Panc1 (cell line): ENCODE data around the gene A2ML1.

Experiments used
- CTCF ChIP-seq: fragments of 450-650 bp; IDR thresholded peaks from 2 replicates; pipeline ENCODE4 v1.5.1; 2017; ENCODE audit warnings: mild to moderate bottlenecking
- POLR2AphosphoS5 ChIP-seq: IDR thresholded peaks from 2 replicates; pipeline ENCODE4 v1.6.1; 2012; ENCODE audit warnings: mild to moderate bottlenecking, low read depth, low read length, moderate library complexity
- SIN3A ChIP-seq: IDR thresholded peaks from 2 replicates; pipeline ENCODE4 v1.6.1; 2012; ENCODE audit warnings: low read depth, mild to moderate bottlenecking, low read length, moderate library complexity, borderline replicate concordance; ENCODE audit not compliant: insufficient read depth
- TCF7L2 ChIP-seq: IDR thresholded peaks from 2 replicates; pipeline ENCODE4 v1.6.1; 2011; ENCODE audit warnings: mild to moderate bottlenecking, low read depth, low read length, inconsistent platforms
- TF ChIP-seq, protein P1 (sequence below), 2 experiments: IDR thresholded peaks; 2 replicates each; pipeline ENCODE4 v1.6.1; 2011 to 2012; ENCODE audit warnings: low read depth in 2 of 2, control low read depth in 1 of 2, low read length in 1 of 2, mild to moderate bottlenecking in 1 of 2, moderate library complexity in 1 of 2; ENCODE audit not compliant: insufficient read depth in 1 of 2

- TF ChIP-seq CTCF: no peak
- TF ChIP-seq POLR2AphosphoS5: no peak
- no peak for TF ChIP-seq TCF7L2
- TF ChIP-seq, protein P1, sequence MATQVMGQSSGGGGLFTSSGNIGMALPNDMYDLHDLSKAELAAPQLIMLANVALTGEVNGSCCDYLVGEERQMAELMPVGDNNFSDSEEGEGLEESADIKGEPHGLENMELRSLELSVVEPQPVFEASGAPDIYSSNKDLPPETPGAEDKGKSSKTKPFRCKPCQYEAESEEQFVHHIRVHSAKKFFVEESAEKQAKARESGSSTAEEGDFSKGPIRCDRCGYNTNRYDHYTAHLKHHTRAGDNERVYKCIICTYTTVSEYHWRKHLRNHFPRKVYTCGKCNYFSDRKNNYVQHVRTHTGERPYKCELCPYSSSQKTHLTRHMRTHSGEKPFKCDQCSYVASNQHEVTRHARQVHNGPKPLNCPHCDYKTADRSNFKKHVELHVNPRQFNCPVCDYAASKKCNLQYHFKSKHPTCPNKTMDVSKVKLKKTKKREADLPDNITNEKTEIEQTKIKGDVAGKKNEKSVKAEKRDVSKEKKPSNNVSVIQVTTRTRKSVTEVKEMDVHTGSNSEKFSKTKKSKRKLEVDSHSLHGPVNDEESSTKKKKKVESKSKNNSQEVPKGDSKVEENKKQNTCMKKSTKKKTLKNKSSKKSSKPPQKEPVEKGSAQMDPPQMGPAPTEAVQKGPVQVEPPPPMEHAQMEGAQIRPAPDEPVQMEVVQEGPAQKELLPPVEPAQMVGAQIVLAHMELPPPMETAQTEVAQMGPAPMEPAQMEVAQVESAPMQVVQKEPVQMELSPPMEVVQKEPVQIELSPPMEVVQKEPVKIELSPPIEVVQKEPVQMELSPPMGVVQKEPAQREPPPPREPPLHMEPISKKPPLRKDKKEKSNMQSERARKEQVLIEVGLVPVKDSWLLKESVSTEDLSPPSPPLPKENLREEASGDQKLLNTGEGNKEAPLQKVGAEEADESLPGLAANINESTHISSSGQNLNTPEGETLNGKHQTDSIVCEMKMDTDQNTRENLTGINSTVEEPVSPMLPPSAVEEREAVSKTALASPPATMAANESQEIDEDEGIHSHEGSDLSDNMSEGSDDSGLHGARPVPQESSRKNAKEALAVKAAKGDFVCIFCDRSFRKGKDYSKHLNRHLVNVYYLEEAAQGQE (IDR thresholded peaks at IDR 0.05; ENCODE audit: insufficient read depth in 1 of 2, low read depth in 2 of 2, low read length in 1 of 2): no peak
- TF ChIP-seq SIN3A: no peak
These were observed 6.1 kb downstream of the A2ML1 start for GRCh38 chr12:8828257-8829124.
